ENCODE results near the gene SF3B1.
"Not testable (repeated sequence)": the region's sequence is repeated elsewhere in the genome, so short reads cannot be mapped to it uniquely, and the experiment has no call there.

The SF3B1 gene

GRCh38 chr2:197434541-197435513, at the start of gene SF3B1:
Gene SF3B1 (minus strand): TSS chr2:197435028. CDS start chr2:197434999, 29 bp downstream.
- peak; percentile 95 to 97 for DNase-seq (ENCODE audit: low read depth in 2 of 2)

GRCh38 chr2:197484248-197484647, 49.4 kb upstream of the SF3B1 start:
- DNase-seq (ENCODE audit: low read depth in 2 of 2), result not testable (repeated sequence)

GRCh38 chr2:197480165-197481036, 45.6 kb upstream of the SF3B1 start:
- no peak for DNase-seq (ENCODE audit: low read depth in 2 of 2)

GRCh38 chr2:197477797-197478196, 43.0 kb upstream of the SF3B1 start:
- no peak for DNase-seq (ENCODE audit: low read depth in 2 of 2)

GRCh38 chr2:197472166-197472565, 37.3 kb upstream of the SF3B1 start:
- no peak for DNase-seq (ENCODE audit: low read depth in 2 of 2)

- DNase-seq (ENCODE audit: low read depth in 2 of 2), result no peak
Measured at GRCh38 chr2:197464175-197464574, 29.3 kb upstream of the SF3B1 start.

GRCh38 chr2:197461057-197461456, 26.2 kb upstream of the SF3B1 start:
- DNase-seq (ENCODE audit: low read depth in 2 of 2), result no peak

- DNase-seq (ENCODE audit: low read depth in 2 of 2), result no peak
Measured at GRCh38 chr2:197460649-197461048, 25.8 kb upstream of the SF3B1 start.

- no peak for DNase-seq (ENCODE audit: low read depth in 2 of 2)
Measured at GRCh38 chr2:197455428-197455827, 20.6 kb upstream of the SF3B1 start.

- DNase-seq (ENCODE audit: low read depth in 2 of 2), result no peak
Measured at GRCh38 chr2:197454923-197455322, 20.1 kb upstream of the SF3B1 start.

GRCh38 chr2:197453914-197454398, 19.1 kb upstream of the SF3B1 start:
- no peak for DNase-seq (ENCODE audit: low read depth in 2 of 2)

GRCh38 chr2:197453123-197453913, 18.5 kb upstream of the SF3B1 start, which contains the start of gene COQ10B:
Gene COQ10B (plus strand): TSS chr2:197453552. CDS start chr2:197453561, 9 bp downstream.
- peak; percentile 92 to 94 for DNase-seq (ENCODE audit: low read depth in 2 of 2)

- DNase-seq (ENCODE audit: low read depth in 2 of 2), result no peak
Measured at GRCh38 chr2:197452754-197453122, 17.9 kb upstream of the SF3B1 start.

GRCh38 chr2:197450935-197451358, 16.1 kb upstream of the SF3B1 start:
- DNase-seq (ENCODE audit: low read depth in 2 of 2), result not testable (repeated sequence)

- DNase-seq (ENCODE audit: low read depth in 2 of 2), result no peak
Measured at GRCh38 chr2:197450465-197450864, 15.6 kb upstream of the SF3B1 start.

- DNase-seq (ENCODE audit: low read depth in 2 of 2), result no peak
Measured at GRCh38 chr2:197446844-197447243, 12.0 kb upstream of the SF3B1 start.

- no peak for DNase-seq (ENCODE audit: low read depth in 2 of 2)
Measured at GRCh38 chr2:197445746-197446145, 10.9 kb upstream of the SF3B1 start.

GRCh38 chr2:197442857-197443256, 8.0 kb upstream of the SF3B1 start:
- no peak for DNase-seq (ENCODE audit: low read depth in 2 of 2)

- no peak for DNase-seq (ENCODE audit: low read depth in 2 of 2)
Measured at GRCh38 chr2:197437380-197437779, 2.6 kb upstream of the SF3B1 start.

GRCh38 chr2:197435598-197436420, 981 bp upstream of the SF3B1 start:
- DNase-seq (ENCODE audit: low read depth in 2 of 2), result no peak

Data from stimulated activated CD4-positive, alpha-beta T cell treated with anti-CD3 and anti-CD28 coated beads, Interleukin-1b, Interleukin-23, amount 100 ng/mL, for 4 hours (primary cell).